Astrocyte of the cerebellum (primary cell): ENCODE measurements around the gene LBX2.

Experiments
- DNase-seq: peaks from one replicate; pipeline ENCODE4 v3.0.0-alpha.2; 2011; ENCODE audit warnings: low read depth
- H3K4me3 ChIP-seq: 2 replicates; pipeline ENCODE4 v1.5.1; 2011; ENCODE audit warnings: mild to moderate bottlenecking, low read depth, low read length, moderate library complexity
- CTCF ChIP-seq: IDR thresholded peaks from 2 replicates; pipeline ENCODE4 v1.5.1; 2012; ENCODE audit warnings: low read length, low read depth, moderate library complexity, mild to moderate bottlenecking; ENCODE audit errors: missing control alignments
- in situ Hi-C: cut with HindIII; loops from 2 replicates; pipeline ENCODE4 v1.10.0; 2017; ENCODE audit warnings: low sequenced_read_pairs

LBX2 gene

GRCh38 chr2:74527741-74528140, 28.3 kb upstream of the LBX2 start:
- in situ Hi-C loops: loop anchor here (5.0 kb wide), 1 partner anchor 90 kb away; no protein-coding TSS in a partner anchor
- H3K4me3 ChIP-seq: no peak overlapping the region
- no peak for TF ChIP-seq CTCF
- no peak for DNase-seq

GRCh38 chr2:74526649-74527230, 27.3 kb upstream of the LBX2 start:
- DNase-seq: no peak
- no peak for TF ChIP-seq CTCF
- H3K4me3 ChIP-seq: no peak overlapping the region
- in situ Hi-C loops: loop anchor here (5.0 kb wide), 1 partner anchor 89 kb away; no protein-coding TSS in a partner anchor

- H3K4me3 ChIP-seq: no peak within 1 kb of the TSS
- TF ChIP-seq CTCF: no peak
- in situ Hi-C loops: loop anchor here (5.0 kb wide), 1 partner anchor 89 kb away; no protein-coding TSS in a partner anchor
- no peak for DNase-seq
Observed at GRCh38 chr2:74525717-74526648, 26.6 kb upstream of the LBX2 start, which contains the start of gene DQX1. Gene DQX1, minus strand, starts transcription at chr2:74526231. Its CDS starts 502 bp downstream, at chr2:74525729.

GRCh38 chr2:74524955-74525716, 25.7 kb upstream of the LBX2 start:
- in situ Hi-C loops: loop anchor here (5.0 kb wide), 1 partner anchor 88 kb away; no protein-coding TSS in a partner anchor
- DNase-seq: no peak
- H3K4me3 ChIP-seq: no peak overlapping the region
- TF ChIP-seq CTCF: no peak

- no peak for TF ChIP-seq CTCF
- DNase-seq: no peak
- no peak overlapping the region for H3K4me3 ChIP-seq
- in situ Hi-C loops: no loop called here
Observed at GRCh38 chr2:74524005-74524404, 24.6 kb upstream of the LBX2 start.

GRCh38 chr2:74522516-74522915, 23.1 kb upstream of the LBX2 start:
- no peak overlapping the region for H3K4me3 ChIP-seq
- in situ Hi-C loops: no loop called here
- no peak for TF ChIP-seq CTCF
- DNase-seq: no peak
